Right hindlimb (tissue), 1 donor: ENCODE results near the gene ZNRF1.

Experiments
- DNase-seq: peaks from one replicate; pipeline ENCODE4 v3.0.0-alpha.2; 2018

ZNRF1 gene

DNA sequence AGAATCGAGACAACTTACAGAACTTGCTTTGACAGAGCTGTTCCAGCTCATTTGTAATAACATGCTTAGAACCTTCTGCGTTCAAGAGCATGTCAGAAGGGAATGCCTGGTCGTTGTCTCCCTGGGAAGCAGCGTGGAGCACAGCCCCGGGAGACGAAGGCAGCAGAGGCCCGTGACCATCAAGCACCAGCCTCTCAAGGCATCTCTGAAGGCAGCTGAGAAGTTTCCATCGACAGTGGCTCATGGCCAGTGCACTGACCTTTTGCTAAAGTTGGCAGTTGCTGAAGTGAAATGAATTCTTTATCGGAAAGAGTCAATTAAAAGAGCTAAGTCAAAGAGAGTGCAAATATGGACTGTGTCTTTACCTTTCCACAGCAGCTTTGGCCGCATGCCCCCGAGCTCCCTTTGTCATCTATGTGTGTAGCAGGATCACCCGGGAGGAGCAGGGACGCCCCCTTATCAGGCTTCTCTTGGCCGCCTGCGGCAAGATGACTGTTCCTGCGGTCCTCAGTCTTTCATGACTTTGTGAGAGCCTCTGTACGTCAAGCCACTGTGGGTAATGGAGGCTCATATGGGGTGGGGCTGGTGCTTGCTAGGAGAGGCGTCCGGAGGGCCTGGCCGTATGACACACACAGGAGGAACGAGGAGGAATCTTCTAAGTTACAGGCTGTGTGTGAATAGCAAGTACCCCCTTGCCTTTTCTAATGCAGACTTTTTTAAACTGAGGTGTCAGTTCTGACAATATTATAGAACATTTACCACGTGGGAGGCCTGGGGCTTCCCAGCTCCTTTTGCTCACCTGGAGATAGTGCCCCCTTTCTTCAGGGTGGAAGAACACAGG is 63.5 kb downstream of the ZNRF1 start:
- no peak for DNase-seq

DNA sequence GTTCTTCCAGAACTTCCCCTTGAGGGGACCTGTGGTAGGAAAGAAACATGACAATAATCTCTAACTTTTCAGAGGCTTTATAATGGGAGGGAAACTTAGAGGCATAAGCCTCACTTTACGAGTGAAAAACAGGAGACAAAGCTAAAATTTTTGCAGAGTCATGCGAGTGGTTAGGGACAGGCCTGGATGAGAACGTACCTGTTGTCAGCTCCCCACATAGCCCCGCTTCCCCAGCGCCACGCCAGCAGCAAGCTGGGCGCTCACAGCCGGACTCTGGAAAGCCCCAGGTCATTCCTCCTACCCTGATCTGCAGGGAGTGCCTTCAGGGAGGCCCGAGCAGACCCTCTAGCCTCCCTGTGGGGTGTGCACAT is 64.1 kb downstream of the ZNRF1 start:
- no peak for DNase-seq

DNA sequence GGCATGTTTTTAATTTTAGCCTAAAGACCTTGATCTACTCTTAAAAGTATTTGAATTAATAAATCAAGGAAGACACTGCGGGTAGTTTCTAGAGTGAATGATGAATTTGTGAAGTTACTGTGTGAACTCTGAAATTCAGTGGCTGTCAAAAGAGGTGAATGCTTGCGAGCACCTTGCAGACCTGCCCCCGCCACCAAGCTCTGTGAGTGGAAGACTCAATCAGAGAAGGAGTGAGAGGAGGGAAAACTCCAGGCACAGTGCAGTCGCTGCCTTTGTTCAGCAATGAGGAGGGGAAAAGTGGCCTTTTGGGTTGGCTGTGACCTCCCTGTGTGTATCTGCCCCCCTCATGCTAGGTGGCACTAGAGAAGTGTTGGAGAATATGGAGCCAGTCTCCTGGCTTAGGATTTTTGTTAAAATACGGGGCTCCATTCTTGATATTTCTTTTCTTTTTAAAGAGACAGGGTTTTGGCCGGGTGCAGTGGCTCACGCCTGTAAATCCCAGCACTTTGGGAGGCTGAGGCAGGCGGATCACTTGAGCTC is 64.8 kb downstream of the ZNRF1 start:
- no peak for DNase-seq

DNA sequence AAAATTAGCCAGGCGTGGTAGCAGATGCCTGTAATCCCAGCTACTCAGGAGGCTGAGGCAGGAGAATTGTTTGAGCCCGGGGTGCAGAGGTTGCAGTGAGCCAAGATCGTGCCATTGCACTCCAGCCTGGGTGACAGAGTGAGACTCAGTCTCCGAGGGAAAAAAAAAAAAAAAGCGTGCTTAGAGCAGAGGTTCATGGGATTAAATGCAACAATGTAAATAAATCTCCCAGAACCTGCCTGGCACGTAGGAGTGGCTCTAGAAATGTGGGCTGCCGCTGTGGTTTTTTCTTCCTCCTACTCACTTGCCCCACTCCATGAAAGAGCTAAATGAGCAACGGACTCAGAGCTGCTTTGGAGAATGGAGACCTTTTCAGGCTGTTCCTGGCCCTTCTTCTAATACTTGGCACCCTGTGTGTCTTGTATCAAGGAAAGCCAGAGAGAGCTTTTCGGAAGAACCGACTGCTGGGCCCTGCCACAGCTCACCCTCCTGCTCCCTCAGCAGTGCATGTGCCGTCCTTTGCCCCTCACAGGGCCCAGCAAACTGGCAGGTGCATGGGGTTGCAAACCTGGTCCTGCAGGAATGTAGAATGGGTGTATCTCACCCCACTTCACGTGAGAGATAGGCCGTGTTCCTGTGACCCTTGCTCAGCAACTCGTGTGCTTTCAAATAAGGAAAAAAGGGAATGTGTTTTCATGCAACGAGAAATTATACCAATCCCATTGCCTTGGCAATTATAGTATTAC is 65.8 kb downstream of the ZNRF1 start:
- DNase-seq = no peak

DNA sequence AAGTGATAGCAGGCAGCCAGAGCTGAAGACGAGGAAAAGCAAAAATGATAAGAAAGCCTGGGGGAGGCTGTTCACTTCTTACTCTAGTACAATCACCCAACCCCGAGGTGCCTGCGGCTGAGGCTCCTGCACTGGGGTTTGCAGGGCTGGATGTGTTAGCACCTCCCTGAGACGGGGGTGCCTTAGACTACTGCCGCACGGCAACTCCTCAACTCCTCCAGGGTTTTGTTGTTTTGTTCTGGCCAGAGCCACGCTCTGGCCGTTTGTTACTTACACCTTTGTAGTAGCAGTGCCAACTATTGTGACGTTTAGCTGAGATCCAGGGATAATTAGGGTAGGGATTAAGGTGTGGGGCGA is 66.3 kb downstream of the ZNRF1 start:
- no peak for DNase-seq

DNA sequence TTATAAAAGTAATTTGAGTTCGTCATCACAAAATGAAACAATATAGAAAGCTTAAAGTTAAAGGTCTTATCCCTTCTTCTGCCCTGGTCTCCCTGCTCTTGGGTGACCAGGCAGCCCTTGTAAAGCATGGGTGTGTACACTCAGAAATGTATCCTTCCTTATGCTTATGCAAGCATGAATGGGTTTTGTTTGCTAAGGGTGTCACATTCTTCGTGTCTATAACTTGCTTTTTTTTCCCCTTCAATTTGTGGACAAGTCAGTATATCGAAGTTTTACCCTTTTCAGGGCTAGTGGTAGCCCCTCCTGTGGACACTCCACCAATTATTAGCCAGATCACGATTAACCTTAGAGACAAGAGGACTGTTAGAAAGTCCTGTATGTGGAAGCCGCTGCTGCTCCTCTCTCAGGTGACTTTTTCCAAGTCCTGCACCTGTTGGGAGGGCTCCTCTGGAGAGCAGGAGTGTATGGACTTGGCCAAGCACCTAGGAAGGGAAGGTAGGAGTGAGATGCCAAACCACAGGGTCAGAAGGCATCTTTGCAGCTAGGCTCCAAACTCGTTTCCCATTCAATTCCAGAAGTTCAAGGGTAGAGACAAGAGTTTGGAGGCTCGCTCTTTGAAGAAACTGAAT is 66.8 kb downstream of the ZNRF1 start:
- no peak for DNase-seq

DNA sequence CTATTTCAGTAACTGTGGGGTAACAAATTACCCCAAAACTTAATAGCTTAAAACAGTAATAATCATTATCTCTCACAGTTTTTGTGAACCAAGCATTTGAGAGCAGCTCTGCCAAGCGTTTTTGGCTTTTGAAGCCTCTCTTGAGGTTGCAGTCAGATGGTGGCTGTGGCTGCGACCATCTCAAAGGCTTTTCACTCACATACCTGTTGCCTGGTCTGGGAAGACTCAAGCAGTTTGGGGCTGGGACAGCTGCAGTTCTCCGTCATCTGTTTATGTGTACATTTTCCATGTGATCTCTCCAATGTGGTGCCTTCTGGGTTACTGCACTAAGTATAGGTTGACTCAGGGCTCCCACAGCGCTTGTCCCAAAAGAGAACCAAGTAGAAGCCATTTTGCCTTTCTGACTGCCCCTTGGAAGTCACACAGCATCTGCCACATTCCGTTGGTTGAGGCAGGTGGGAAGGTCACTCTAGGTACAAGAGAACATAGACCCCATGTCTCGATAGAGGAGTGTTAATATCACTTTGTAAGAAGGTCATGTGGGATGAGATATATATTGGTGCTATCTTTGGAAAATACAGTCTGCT is 68.1 kb downstream of the ZNRF1 start:
- DNase-seq = no peak

DNA sequence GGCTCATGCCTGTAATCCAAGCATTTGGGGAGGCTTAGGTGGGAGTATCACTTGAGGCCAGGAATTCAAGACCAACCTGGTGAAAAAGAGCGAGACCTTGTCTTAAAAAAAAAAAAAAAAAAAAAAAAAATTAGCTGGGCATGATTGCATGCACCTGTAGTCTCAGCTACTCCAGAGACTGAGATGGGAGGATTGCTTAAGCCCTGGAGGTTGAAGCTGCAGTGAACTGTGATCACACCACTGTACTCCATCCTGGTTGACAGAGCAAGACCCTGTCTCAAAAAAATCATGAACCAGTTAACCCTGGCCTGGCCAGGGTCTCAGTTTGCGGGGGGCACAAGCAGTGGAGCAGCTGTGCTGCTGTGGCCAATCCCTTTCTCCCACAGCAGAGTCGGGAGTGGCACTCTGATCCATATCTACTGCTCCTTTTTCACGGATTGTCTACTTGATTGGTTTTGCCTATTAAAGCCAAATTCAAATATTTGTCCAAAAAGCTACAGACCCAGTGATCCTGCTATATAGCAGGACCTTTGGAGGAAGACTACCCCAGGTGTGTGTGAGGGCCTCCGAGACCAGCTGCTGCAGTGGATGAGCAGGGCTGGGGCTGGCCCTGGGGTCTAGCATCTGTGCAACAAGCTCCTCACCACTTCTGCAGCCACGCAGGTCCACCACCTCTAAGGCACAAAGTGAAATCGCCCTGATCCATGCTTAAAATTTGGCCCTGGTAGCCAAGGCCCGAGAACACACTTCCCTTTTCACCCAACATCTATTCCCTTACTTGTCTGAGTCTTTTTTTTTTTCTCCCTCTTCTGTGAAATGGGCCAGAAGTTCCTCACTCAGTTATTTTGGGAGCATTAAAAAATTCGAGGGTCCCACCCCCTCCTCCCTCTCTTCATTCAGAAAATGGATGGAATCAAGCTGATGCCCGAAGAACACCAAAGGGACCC is 69.5 kb downstream of the ZNRF1 start:
- DNase-seq = no peak

DNA sequence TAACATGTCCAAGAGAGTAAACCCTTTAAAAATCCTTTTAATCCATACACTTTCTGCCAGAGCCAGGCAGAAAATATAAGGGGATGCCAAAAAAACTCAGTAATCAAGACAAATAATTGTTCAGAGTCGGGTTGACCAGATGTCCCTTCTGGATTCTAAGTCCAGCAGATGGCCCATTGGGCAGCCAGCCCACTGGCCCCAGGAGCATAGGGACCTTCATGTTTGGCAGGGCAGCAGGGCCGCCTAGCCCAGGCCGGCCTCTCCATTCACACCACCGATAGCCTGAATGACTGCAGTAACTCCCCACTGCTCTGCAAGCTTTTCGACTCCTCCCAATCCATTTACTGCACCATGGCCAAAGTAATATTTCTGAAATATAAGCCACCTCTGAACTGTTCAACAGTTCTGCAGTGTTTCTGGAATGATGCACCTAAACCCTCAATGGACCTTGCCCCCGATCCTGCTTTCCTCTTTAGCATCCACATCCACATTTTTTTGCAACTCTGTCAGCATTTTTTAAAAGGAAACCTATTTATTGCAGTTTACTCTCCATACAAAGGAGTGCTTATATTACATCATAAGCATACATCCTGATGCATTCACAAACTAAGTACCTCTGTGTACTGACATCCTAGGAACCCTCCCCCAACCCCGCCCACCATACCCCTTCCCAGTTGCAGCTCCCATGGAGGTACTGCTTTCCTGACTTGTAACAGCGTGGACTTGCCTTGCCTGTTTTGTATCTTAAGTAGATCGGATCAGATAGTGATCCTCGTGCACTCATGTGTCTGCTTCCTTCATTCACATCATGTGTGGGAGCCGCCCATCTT is 71.4 kb downstream of the ZNRF1 start:
- peak; percentile 76 for DNase-seq

DNA sequence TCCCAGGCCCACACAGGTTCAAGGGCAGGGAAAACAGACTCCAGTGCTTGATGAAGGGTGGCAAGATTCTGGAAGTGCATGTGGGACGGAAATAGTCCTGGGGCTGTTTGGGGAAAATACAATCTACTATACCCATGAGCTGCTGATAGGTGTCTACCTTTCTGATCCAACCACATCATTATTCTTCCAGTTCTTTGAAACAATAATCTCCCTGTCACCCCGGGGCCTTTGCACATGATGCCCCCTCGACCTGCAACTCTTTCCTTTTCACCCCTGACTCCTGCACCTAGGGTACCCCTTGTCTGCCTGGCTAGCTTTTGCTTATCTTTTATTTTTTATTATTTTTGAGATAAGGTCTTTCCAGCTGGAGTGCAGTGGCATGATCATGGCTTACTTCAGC is 72.8 kb downstream of the ZNRF1 start:
- DNase-seq = no peak

DNA sequence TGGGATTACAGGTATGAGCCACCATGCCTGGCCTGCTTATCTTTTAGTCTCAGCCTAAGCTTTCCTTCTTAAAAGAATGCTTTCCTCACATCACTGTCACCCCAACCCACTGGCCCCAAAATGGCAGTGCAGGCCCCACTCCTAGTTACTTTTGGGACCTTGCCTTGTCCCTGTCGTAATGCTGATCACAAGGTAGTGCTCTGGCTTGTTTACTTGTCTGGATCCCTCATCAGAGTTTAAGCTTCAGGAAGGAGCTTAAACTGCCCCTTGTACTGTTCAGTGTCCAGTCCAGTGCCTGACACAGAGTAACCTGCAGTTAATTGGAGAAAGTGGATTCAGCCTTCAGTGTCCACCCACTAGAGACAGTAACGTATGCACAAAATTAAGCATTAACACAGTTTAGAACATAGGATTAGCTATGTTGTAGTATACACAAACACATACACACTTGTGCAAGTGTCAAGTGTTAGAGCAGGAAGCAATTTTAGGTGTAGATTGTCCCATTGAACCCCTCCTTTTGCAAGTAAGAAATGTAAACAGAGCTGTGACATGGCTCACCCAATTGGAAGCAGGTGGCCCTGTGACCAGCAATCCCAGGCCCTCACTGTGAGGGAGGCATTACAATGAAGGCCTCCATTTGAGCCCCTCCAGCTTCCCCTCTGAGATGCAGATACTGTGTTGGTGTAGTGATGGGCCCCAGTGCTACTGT is 73.6 kb downstream of the ZNRF1 start:
- no peak for DNase-seq

DNA sequence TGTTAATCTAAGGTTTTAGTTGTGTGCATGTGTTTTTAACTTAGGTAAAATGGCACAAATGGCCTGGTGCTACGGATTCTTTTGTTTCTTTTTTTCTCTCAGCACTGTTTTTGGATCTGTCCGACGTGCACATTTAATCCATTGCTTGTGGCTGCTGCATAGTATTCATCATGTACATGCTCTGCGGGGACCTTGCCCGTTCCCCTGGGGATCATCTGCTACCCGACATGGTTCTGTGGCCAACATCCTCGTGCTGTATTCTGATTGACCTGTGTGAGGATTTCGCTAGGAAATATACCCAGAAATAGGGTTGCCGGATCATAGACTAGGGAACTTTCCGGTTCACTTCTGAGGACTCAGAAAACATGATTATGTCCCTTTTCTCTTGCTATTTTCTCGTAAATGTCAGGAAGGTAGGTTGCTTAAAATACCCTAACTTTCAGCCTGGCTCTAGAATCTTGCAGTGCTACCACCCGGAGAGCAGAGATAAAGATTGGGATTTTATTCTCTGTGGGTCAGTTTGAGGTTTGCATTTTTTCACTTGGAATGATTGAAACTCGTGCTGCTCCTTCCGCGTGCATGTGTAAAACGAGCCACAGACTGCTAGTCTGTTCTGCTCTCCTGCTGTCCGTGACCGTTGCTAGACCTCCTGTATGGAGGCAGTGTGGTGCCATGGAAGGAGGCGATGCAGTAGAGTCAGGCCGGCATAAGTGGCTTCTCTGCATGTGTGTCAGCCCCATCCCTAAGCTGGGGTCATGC is 74.9 kb downstream of the ZNRF1 start:
- no peak for DNase-seq

DNA sequence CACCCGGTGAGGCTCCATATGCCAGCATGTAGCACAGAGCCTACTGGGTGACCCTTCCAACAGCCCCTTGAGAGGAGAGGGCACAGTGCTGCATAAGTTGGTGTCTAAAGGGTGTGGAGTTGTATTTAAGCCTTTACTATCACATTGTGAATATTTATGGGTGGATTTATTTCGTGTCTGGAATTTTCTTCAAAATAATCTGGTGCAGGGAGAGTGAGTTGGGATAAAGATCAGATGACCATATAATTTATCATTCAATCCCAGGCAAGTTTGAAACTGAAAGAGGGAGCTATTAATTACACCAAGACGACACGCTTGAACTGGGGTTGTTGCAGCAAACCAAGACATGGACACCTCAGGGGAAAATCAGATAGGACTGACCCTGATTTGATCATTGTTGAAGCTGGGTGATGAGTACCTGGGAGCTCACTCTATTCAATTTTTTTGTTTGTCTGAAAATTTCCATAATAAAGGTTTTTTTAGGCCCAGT is 75.5 kb downstream of the ZNRF1 start:
- no peak for DNase-seq

DNA sequence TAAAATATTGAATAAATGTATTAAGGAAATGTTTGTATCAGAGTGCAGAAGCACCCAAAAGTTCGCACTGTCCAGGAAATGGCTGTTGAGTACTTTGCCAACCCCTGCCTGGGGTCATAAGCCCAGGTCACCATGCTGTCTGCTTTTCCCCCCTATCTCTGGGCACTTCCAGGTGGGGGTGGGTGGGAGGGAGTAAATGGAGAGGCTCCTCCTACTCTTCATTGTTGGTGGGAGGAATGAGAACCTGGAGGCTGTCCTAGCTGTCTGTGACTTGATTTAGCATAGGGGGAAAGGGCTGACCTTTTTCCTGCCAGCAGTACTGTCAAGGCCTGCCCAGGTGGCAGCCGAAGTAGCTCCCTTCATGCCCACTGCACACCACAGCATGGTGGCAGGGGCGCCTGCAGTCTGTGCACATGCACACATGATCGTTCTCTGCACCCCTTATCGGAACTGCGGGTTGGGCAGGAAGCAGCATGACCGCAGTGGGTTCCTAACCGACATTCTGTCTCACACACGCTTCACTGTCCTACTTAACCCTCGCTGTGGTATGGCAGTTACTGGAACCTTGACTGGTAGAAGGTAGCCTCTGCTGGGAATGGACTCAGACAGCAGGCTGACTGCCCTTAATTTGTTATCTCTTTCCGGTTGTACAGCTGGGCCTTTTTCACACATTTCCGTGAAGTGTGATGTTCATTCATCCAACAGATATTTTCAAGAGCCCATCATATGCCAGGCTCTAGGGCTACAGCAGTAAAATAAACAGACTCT is 76.3 kb downstream of the ZNRF1 start:
- no peak for DNase-seq

DNA sequence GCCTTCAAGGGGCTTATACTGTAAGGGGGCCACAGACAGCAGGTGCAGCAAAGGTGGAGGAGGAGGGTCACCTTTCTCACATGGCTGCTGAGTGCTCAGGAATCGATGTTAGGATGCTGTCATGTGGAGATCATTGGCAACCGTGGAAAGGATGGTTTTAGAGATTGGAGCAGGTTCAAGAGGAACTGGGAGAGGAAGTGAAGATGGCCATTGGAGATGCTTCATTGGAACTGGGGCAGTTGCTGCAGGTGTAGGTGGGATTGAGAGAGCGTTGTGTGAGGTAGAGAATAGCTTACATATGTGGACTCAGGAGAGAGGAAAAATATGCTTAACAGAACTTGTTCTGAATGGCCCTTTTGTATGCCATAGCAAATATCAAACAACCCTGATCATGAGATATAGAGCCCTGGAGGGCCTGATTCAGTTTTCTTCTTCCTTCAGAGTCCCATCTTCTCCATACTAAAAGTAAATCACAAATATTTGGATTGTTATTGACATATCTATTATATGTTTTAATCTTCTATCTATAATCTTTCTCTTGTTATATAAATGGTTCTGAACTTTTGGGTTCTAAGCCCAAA is 77.0 kb downstream of the ZNRF1 start:
- no peak for DNase-seq

DNA sequence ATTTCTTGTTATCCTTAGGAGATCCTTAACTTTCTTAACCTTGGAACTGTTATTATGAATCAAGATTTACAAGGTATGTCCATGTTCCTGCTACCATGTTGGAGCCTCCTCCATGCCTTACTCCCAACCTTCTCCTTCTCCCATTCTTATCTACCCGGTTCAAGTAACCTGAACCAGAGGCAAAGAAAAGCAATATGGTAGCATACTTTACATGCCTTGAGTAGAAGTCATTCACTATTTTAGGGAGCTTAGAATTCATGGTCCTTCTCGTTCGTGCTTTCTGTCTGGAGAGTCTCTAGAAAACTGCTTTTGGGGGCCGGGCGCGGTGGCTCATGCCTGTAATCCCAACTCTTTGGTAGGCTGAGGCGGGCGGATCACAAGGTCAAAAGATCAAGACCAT is 80.1 kb downstream of the ZNRF1 start:
- DNase-seq = no peak

DNA sequence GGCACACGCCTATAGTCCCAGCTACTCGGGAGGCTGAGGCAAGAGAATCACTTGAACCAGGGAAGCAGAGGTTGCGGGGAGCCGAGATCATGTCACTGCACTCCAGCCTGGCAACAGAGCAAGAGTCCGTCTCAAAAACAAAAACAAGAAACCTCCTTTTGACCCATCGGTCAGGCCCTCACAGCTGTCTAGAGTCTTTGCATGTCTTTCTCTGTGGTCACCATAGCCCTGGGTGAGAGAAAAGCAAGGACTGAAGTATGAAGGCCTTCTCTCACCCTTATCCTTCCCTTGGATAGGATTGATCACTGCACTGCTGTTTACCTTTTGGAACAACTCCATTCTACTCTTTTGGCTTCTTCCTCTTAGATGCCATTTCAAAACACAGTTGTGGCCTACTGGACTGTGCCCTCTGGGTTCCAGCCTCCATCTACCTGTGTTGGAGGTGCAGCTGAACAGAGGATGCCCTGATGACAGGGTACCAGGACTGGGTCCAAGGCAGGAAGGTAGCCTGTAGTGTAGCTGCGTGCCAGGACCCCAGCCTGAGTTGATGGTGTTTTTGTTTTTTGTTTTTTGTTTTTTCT is 80.6 kb downstream of the ZNRF1 start:
- no peak for DNase-seq
